ENCODE results near the gene KRTAP1-4. TPM values are rescaled to one million over a fixed set of nuclear protein-coding genes. Genes with fewer than 3 reads are reported as not detected.
"Not testable (repeated sequence)": the region's sequence is repeated elsewhere in the genome, so short reads cannot be mapped to it uniquely, and the experiment has no call there.

KRTAP1-4 gene
- total RNA-seq, 2 donors from 2014 or later, result not detected

GRCh38 chr17:41052566-41052965 lies 22.6 kb upstream of the KRTAP1-4 start:
- Histone ChIP-seq H3K9ac (ENCODE audit: low read depth in 2 of 2, low read length in 2 of 2) (no peak overlapping the region), H3K27me3 (no peaks in the 10 kb centered on the region), H3K9me3 (no peaks in the 10 kb centered on the region), H3K27ac (no peak overlapping the region), H3K4me1 (no peaks in the 10 kb centered on the region), H3K4me3 (no peak overlapping the region), H3K36me3 (no peaks in the 10 kb centered on the region)
- no peak for TF ChIP-seq CTCF (IDR thresholded peaks at IDR 0.05)
- intact Hi-C loops (cut with DNase I), result no loop called here
- no peak for DNase-seq

GRCh38 chr17:41049110-41049509 lies 19.1 kb upstream of the KRTAP1-4 start:
- no peak overlapping the region for H3K27ac ChIP-seq
- intact Hi-C loops (cut with DNase I), result no loop called here
- DNase-seq, result no peak
- H3K27me3 ChIP-seq, result no peaks in the 10 kb centered on the region
- no peaks in the 10 kb centered on the region for H3K9me3 ChIP-seq
- no peak overlapping the region for H3K4me3 ChIP-seq
- H3K36me3 ChIP-seq, result no peaks in the 10 kb centered on the region
- H3K9ac ChIP-seq (ENCODE audit: low read depth in 2 of 2, low read length in 2 of 2), result no peak overlapping the region
- no peak for TF ChIP-seq CTCF (IDR thresholded peaks at IDR 0.05)
- H3K4me1 ChIP-seq, result no peaks in the 10 kb centered on the region

DNA sequence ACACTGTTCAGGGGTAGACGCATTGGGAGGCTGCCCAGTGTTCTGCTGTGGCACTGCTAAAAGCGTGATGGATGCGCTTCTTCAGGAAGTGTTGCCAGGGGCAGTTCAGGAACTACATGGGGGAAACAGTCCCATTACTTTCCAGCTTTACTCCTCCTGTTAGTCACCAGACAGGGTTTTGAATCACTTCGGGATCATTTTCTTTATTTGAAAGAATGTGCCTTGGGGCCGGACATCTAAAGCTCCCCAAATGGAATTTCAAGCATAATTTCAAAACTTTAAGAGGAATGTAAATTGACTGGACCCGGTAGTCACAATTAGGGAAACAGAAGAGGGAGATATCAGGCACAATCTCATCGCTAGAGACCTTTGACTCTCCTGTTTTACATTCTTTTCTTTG lies 18.4 kb upstream of the KRTAP1-4 start:
- Histone ChIP-seq H3K27me3 (no peaks in the 10 kb centered on the region), H3K9ac (ENCODE audit: low read depth in 2 of 2, low read length in 2 of 2) (no peak overlapping the region)

DNA sequence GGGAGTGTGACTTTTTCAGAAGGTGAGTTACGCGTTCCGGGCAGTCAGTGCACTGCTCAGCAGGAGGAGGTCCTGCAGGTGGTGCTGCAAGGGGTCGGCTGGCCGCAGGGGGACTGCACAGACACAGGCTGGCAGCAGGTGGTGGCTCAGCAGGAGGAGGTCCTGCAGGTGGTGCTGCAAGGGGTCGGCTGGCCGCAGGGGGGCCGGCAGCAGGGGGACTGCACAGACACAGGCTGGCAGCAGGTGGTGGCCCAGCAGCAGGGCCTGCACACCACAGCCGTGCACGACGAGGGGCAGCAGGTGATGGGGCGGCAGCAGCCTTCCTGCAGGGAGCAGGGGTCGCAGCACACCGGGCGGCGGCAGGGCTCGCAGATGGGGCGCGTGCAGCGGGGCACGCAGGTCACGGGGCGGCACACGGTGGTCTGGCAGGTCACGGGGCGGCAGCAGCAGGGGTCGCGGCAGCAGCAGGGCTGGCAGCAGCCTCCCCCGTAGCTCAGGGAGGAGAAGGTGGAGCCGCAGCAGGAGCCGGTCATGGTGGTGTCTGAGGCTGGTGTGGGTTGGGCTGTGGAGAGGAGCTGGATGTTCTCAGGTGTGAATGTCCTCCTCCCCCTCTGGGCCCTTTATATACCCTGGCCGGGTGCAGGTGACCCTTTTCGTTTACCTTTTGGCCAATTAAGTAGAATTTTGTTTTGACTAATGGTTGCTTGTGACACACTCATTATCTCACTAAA lies 16.9 kb upstream of the KRTAP1-4 start, which contains the start of gene KRTAP2-1:
Gene KRTAP2-1 (minus strand): TSS at position 582 of the 731 bp plus-strand sequence. CDS start 49 bp downstream, at position 533.
- intact Hi-C loops (cut with DNase I); DNase-seq: not testable (repeated sequence)

More for the DNA sequence above, 18.4 kb upstream of the KRTAP1-4 start:
- H3K4me3 ChIP-seq, result no peak overlapping the region
- no peaks in the 10 kb centered on the region for H3K4me1 ChIP-seq
- no peaks in the 10 kb centered on the region for H3K9me3 ChIP-seq
- intact Hi-C loops (cut with DNase I), result no loop called here
- no peak for DNase-seq
- H3K27ac ChIP-seq, result no peak overlapping the region
- H3K36me3 ChIP-seq, result no peaks in the 10 kb centered on the region
- no peak for TF ChIP-seq CTCF (IDR thresholded peaks at IDR 0.05)

DNA sequence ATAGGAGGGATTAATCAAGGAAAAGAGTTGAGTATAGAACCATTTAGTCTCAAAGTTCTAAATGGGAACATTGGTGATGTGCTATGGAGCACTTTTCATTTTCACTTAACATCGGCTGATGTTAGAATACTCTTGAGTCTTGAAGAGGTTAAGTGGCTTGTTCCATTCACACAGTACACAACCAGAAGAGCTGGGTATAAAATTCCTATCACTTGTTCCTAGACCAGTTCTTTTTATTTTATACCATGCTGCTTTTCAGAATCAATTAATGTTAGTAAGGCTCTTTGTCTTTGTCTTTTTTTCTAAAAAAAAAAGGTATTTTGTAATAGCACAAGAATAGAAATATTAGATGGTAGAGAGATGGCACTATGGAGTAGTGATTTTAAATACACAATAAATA lies 13.0 kb upstream of the KRTAP1-4 start:
- no peak for TF ChIP-seq CTCF (IDR thresholded peaks at IDR 0.05)
- H3K4me1 ChIP-seq, result no peaks in the 10 kb centered on the region
- DNase-seq, result no peak
- no peaks in the 10 kb centered on the region for H3K9me3 ChIP-seq
- H3K27me3 ChIP-seq, result no peaks in the 10 kb centered on the region
- H3K9ac ChIP-seq (ENCODE audit: low read depth in 2 of 2, low read length in 2 of 2), result no peak overlapping the region
- H3K4me3 ChIP-seq, result no peak overlapping the region
- H3K27ac ChIP-seq, result no peak overlapping the region
- intact Hi-C loops (cut with DNase I), result no loop called here
- no peaks in the 10 kb centered on the region for H3K36me3 ChIP-seq

More for the DNA sequence above, 16.9 kb upstream of the KRTAP1-4 start, which contains the start of gene KRTAP2-1:
- H3K4me1 ChIP-seq; H3K27ac ChIP-seq; H3K36me3 ChIP-seq; H3K9ac ChIP-seq (ENCODE audit: low read depth in 2 of 2, low read length in 2 of 2); H3K9me3 ChIP-seq; H3K27me3 ChIP-seq; H3K4me3 ChIP-seq: not testable (repeated sequence)

- H3K27ac ChIP-seq; H3K27me3 ChIP-seq; H3K36me3 ChIP-seq; H3K4me1 ChIP-seq; DNase-seq; H3K9me3 ChIP-seq; intact Hi-C loops (cut with DNase I); H3K4me3 ChIP-seq; H3K9ac ChIP-seq (ENCODE audit: low read depth in 2 of 2, low read length in 2 of 2): not testable (repeated sequence)
Observed at GRCh38 chr17:41040783-41041571, 11.0 kb upstream of the KRTAP1-4 start, which contains the start of gene KRTAP1-1. TSS of gene KRTAP1-1 (minus strand) at chr17:41041450. CDS start at chr17:41041397, 53 bp downstream.

Data from colonic mucosa (tissue), 4 donors.